PC-9 (cell line): ENCODE data around the gene UBE2V1.

ENCODE experiments used
- EZH2 ChIP-seq: fragments of 200-600 bp; sonication (generic); IDR thresholded peaks from 2 replicates; pipeline ENCODE4 v1.8.0; 2017; ENCODE audit warnings: antibody characterized with exemption, low read depth
- TF ChIP-seq, protein P1 (sequence below): fragments of 200-600 bp; sonication (generic); conservative IDR thresholded peaks from 2 replicates; pipeline ENCODE4 v1.6.1; 2017; ENCODE audit warnings: mixed run types, antibody characterized with exemption, mild to moderate bottlenecking, moderate library complexity

GRCh38 chr20:50138120-50138478 lies 25.1 kb upstream of the UBE2V1 start:
- TF ChIP-seq, protein P1, sequence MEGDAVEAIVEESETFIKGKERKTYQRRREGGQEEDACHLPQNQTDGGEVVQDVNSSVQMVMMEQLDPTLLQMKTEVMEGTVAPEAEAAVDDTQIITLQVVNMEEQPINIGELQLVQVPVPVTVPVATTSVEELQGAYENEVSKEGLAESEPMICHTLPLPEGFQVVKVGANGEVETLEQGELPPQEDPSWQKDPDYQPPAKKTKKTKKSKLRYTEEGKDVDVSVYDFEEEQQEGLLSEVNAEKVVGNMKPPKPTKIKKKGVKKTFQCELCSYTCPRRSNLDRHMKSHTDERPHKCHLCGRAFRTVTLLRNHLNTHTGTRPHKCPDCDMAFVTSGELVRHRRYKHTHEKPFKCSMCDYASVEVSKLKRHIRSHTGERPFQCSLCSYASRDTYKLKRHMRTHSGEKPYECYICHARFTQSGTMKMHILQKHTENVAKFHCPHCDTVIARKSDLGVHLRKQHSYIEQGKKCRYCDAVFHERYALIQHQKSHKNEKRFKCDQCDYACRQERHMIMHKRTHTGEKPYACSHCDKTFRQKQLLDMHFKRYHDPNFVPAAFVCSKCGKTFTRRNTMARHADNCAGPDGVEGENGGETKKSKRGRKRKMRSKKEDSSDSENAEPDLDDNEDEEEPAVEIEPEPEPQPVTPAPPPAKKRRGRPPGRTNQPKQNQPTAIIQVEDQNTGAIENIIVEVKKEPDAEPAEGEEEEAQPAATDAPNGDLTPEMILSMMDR: no peak
- TF ChIP-seq EZH2: no peak
